CD14-positive monocyte (primary cell): ENCODE measurements around the gene ACACB. TPM values are rescaled to one million over a fixed set of nuclear protein-coding genes. Genes with fewer than 3 reads are reported as not detected.

Experiments
- DNase-seq, 3 donors: peaks; one replicate each; pipeline ENCODE4 v3.0.0-alpha.2; 2011 to 2022
- H2AFZ ChIP-seq: 2 replicates; pipeline ENCODE4 v1.6.0; 2012; ENCODE audit warnings: mild to moderate bottlenecking, low read depth, low read length, inconsistent platforms; ENCODE audit not compliant: insufficient read depth, poor library complexity, severe bottlenecking
- H3K27ac ChIP-seq, 2 donors: 1 replicate in 1 of 2; 2 replicates in 1 of 2; pipeline ENCODE4 v1.5.1; 2012 to 2013; ENCODE audit warnings: low read length in 2 of 2, control low read depth in 1 of 2, inconsistent platforms in 1 of 2, low read depth in 1 of 2, mild to moderate bottlenecking in 1 of 2
- H3K27me3 ChIP-seq, 2 donors: one replicate each; pipeline versions ENCODE4 v1.6.0 to v1.6.1; 2011 to 2013; ENCODE audit warnings: low read length in 2 of 2; ENCODE audit not compliant: control insufficient read depth in 2 of 2, insufficient read depth in 2 of 2
- H3K36me3 ChIP-seq, 2 donors: replicated peaks in 1 of 2; 1 replicate in 1 of 2; 2 replicates in 1 of 2; pipeline versions ENCODE4 v1.5.1 to v1.6.1; 2012 to 2013; ENCODE audit warnings: low read length in 2 of 2, control low read depth in 1 of 2, inconsistent platforms in 1 of 2, mild to moderate bottlenecking in 1 of 2; ENCODE audit not compliant: insufficient read depth in 2 of 2, control insufficient read depth in 1 of 2
- H3K4me1 ChIP-seq, 2 donors: 1 replicate in 1 of 2; 2 replicates in 1 of 2; pipeline versions ENCODE4 v1.5.1 to v1.6.1; 2012 to 2013; ENCODE audit warnings: low read length in 2 of 2, control low read depth in 1 of 2, inconsistent platforms in 1 of 2, mild to moderate bottlenecking in 1 of 2, moderate library complexity in 1 of 2; ENCODE audit not compliant: insufficient read depth in 2 of 2, control insufficient read depth in 1 of 2
- H3K4me2 ChIP-seq: replicated peaks from 2 replicates; pipeline ENCODE3; 2012; ENCODE audit warnings: low read length, moderate library complexity, mild to moderate bottlenecking; ENCODE audit not compliant: poor library complexity, severe bottlenecking; ENCODE audit errors: extremely low read depth
- H3K4me3 ChIP-seq, 3 experiments: fragments of 200-600 bp in 1 of 3; sonication (generic) in 1 of 3; replicated peaks in 1 of 3; 1 replicate in 2 of 3; 2 replicates in 1 of 3; pipeline ENCODE4 v1.5.1; 2011 to 2013; ENCODE audit warnings: low read length in 3 of 3, mild to moderate bottlenecking in 3 of 3, control low read depth in 2 of 3, low read depth in 2 of 3, inconsistent platforms in 1 of 3, moderate library complexity in 1 of 3
- H3K79me2 ChIP-seq: 2 replicates; pipeline ENCODE4 v1.6.0; 2012; ENCODE audit warnings: mild to moderate bottlenecking, control low read depth, inconsistent platforms, low read length, moderate library complexity; ENCODE audit not compliant: insufficient read depth
- H3K9ac ChIP-seq: 2 replicates; pipeline ENCODE4 v1.6.0; 2017; ENCODE audit warnings: low read length, mild to moderate bottlenecking; ENCODE audit not compliant: insufficient read depth, poor library complexity, severe bottlenecking
- H3K9me3 ChIP-seq, 2 donors: replicated peaks in 1 of 2; 1 replicate in 1 of 2; 2 replicates in 1 of 2; pipeline versions ENCODE4 v1.5.1 to v1.6.1; 2012 to 2013; ENCODE audit warnings: low read length in 2 of 2, control low read depth in 1 of 2; ENCODE audit not compliant: control insufficient read depth in 1 of 2, insufficient read depth in 1 of 2
- H4K20me1 ChIP-seq: 2 replicates; pipeline ENCODE4 v1.6.0; 2012; ENCODE audit warnings: mild to moderate bottlenecking, low read length, control low read depth, moderate library complexity; ENCODE audit not compliant: insufficient read depth
- H3K27ac Mint-ChIP-seq, 7 donors: one replicate each; pipeline ENCODE4 v1.8.0; 2020; ENCODE audit warnings: mild to moderate bottlenecking in 7 of 7, mixed read lengths in 7 of 7, moderate library complexity in 6 of 7, inconsistent platforms in 2 of 7
- H3K27me3 Mint-ChIP-seq, 3 donors: one replicate each; pipeline ENCODE4 v1.8.0; 2021 to 2022; ENCODE audit warnings: low read depth in 3 of 3, mild to moderate bottlenecking in 3 of 3, mixed read lengths in 3 of 3, moderate library complexity in 3 of 3, inconsistent platforms in 1 of 3
- H3K36me3 Mint-ChIP-seq, 2 donors: one replicate each; pipeline ENCODE4 v1.8.0; 2020; ENCODE audit warnings: mixed read lengths in 2 of 2, inconsistent platforms in 1 of 2, mild to moderate bottlenecking in 1 of 2
- H3K4me1 Mint-ChIP-seq: one replicate; pipeline ENCODE4 v1.8.0; 2020; ENCODE audit warnings: mild to moderate bottlenecking, mixed read lengths
- H3K4me3 Mint-ChIP-seq, 2 donors: one replicate each; pipeline ENCODE4 v1.8.0; 2020; ENCODE audit warnings: mild to moderate bottlenecking in 2 of 2, mixed read lengths in 2 of 2, moderate library complexity in 1 of 2
- H3K9me3 Mint-ChIP-seq, 7 donors: one replicate each; pipeline ENCODE4 v1.8.0; 2020 to 2022; ENCODE audit warnings: mixed read lengths in 7 of 7, mild to moderate bottlenecking in 6 of 7, moderate library complexity in 6 of 7, inconsistent platforms in 2 of 7
- WGBS: methylation state at CpG from one replicate; pipeline ENCODE4 v1.1.5; 2013; ENCODE audit warnings: missing lambda C conversion rate; ENCODE audit not compliant: insufficient coverage; 5-methylcytosine and 5-hydroxymethylcytosine counted together
- intact Hi-C, 2 donors: fragments of 100-400 bp; cut with micrococcal nuclease; formaldehyde crosslinking; loops; one replicate each; pipeline versions ENCODE4 v1.15.0 to v1.15.1; 2023
- polyA plus RNA-seq, 3 donors: library from polyadenylated mRNA; depleted of rRNA in 1 of 3; unstranded in 2 of 3; stranded (reverse) in 1 of 3; fragments of 300-500 nt in 2 of 3; fragments of >200 nt in 1 of 3; fragmentation: Illumina TruSeq in 2 of 3; gene quantifications; 1 replicate in 2 of 3; 2 replicates in 1 of 3; pipeline ENCODE4 v1.2.3, GENCODE V29; 2012 to 2021
- TF ChIP-seq, protein P1 (sequence below): fragments of 200-600 bp; IDR thresholded peaks from one replicate; pipeline ENCODE4 v1.8.0; 2022; ENCODE audit warnings: antibody characterized with exemption, mild to moderate bottlenecking

The ACACB gene
- polyA plus RNA-seq, 3 donors = 0.14 to 5.0 (median 1.9) TPM

DNA sequence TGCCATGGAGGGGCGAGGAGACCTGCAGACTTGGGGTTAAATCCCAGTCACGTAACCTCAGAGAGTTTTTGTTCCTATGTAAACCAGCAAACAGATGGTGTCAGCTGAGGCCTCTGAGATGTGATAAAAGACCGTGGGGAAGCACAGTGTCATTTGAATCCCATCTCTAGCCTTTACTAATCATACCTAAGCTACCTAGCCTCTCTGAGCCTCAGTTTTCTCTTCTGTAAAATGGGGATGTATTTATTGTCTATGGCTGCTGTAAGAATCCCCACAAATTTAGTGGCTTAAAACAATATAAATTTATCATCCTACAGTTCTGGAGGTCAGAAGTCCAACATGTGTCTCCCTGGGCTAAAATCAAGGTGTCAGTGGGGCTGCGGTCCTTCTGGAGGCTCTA is 158.8 kb downstream of the ACACB start:
- no peak for DNase-seq
- Mint-ChIP-seq H3K4me3 (no peak overlapping the region), H3K36me3 (no peaks in the 10 kb centered on the region), H3K4me1 (peaks cover 13% of the 10 kb centered on the region), H3K27me3 (peaks cover 0 to 9% (median 6%) of the 10 kb centered on the region in 3 donors), H3K27ac (no peak overlapping the region), H3K9me3 (peaks cover 0 to 5% (median 3%) of the 10 kb centered on the region in 7 donors)
- TF ChIP-seq, protein P1, sequence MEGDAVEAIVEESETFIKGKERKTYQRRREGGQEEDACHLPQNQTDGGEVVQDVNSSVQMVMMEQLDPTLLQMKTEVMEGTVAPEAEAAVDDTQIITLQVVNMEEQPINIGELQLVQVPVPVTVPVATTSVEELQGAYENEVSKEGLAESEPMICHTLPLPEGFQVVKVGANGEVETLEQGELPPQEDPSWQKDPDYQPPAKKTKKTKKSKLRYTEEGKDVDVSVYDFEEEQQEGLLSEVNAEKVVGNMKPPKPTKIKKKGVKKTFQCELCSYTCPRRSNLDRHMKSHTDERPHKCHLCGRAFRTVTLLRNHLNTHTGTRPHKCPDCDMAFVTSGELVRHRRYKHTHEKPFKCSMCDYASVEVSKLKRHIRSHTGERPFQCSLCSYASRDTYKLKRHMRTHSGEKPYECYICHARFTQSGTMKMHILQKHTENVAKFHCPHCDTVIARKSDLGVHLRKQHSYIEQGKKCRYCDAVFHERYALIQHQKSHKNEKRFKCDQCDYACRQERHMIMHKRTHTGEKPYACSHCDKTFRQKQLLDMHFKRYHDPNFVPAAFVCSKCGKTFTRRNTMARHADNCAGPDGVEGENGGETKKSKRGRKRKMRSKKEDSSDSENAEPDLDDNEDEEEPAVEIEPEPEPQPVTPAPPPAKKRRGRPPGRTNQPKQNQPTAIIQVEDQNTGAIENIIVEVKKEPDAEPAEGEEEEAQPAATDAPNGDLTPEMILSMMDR = no peak
- Histone ChIP-seq H3K4me3 (no peak overlapping the region), H3K27ac (no peak overlapping the region), H3K36me3 (no peaks in the 10 kb centered on the region), H3K27me3 (no peaks in the 10 kb centered on the region), H3K4me2 (no peak overlapping the region), H3K9ac (no peak overlapping the region), H3K4me1 (peaks cover 5 to 10% of the 10 kb centered on the region in 2 donors), H3K9me3 (no peaks in the 10 kb centered on the region), H2AFZ (no peak overlapping the region), H4K20me1 (no peaks in the 10 kb centered on the region), H3K79me2 (no peaks in the 10 kb centered on the region)
- 100% methylated on average over 2 of the region's 4 CpGs for WGBS
- intact Hi-C loops = no loop called here

DNA sequence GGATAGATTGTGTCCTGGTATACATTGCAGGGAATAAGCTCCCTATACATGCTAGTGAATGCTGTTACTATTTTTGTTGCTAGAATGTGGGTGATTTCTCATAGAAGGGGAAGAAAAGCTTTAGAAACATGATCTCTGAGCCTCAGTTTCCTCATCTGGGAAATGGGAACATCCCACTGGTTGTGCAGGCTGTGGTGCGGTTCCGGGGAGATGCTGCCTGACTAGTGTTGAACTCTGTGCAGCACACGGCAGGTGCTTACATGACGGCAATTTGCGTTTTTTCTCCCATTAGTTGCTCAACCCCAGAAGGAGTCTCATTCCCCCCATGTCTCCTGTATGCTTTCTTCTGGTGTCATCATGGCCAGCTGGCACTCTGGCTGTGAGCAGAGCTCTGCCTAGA is 159.8 kb downstream of the ACACB start:
- no peak overlapping the region for H2AFZ ChIP-seq
- intact Hi-C loops = no loop called here
- no peak overlapping the region for H3K4me3 ChIP-seq
- H3K79me2 ChIP-seq = no peaks in the 10 kb centered on the region
- no peak overlapping the region for H3K4me2 ChIP-seq
- Mint-ChIP-seq H3K27ac (no peak overlapping the region), H3K4me1 (peaks cover 13% of the 10 kb centered on the region), H3K9me3 (peaks cover 0 to 2% (median 0%) of the 10 kb centered on the region in 7 donors), H3K4me3 (no peak overlapping the region), H3K36me3 (no peaks in the 10 kb centered on the region), H3K27me3 (peaks cover 0 to 9% (median 6%) of the 10 kb centered on the region in 3 donors)
- 100% methylated on average over 5 of the region's 5 CpGs for WGBS
- no peaks in the 10 kb centered on the region for H3K36me3 ChIP-seq
- TF ChIP-seq, protein P1 = no peak
- H3K9me3 ChIP-seq = no peaks in the 10 kb centered on the region
- no peak for DNase-seq
- H3K4me1 ChIP-seq = peaks cover 5 to 10% of the 10 kb centered on the region in 2 donors
- no peak overlapping the region for H3K9ac ChIP-seq
- no peaks in the 10 kb centered on the region for H4K20me1 ChIP-seq
- H3K27me3 ChIP-seq = no peaks in the 10 kb centered on the region
- H3K27ac ChIP-seq = no peak overlapping the region
